SK-N-SH treated with all-trans-retinoic acid at 6 μM for 48 hours (cell line): ENCODE measurements around the gene SORCS2.

Source experiments
- CSDC2 ChIP-seq: fragments of 250-450 bp; sonication (Bioruptor Pico); IDR thresholded peaks from 2 replicates; pipeline ENCODE4 v1.5.0; 2020; ENCODE audit warnings: mild to moderate bottlenecking, moderate library complexity
- GLIS3 ChIP-seq: fragments of 250-450 bp; sonication (Bioruptor Pico); IDR thresholded peaks from 2 replicates; pipeline ENCODE4 v1.5.0; 2020; ENCODE audit warnings: mild to moderate bottlenecking, moderate library complexity
- OSR1 ChIP-seq: fragments of 250-450 bp; sonication (Bioruptor Pico); IDR thresholded peaks from 2 replicates; pipeline ENCODE4 v1.8.0; 2022; ENCODE audit warnings: moderate library complexity, mild to moderate bottlenecking, inconsistent platforms
- TOX ChIP-seq: fragments of 250-450 bp; sonication (Bioruptor Pico); IDR thresholded peaks from 2 replicates; pipeline ENCODE4 v1.8.0; 2021; ENCODE audit warnings: mild to moderate bottlenecking, moderate library complexity, borderline replicate concordance
- ZNF70 ChIP-seq: fragments of 450-650 bp; formaldehyde crosslinking; IDR thresholded peaks from 2 replicates; pipeline ENCODE4 v1.5.0; 2020; ENCODE audit warnings: mild to moderate bottlenecking, moderate library complexity
- TF ChIP-seq, protein P1 (sequence below): fragments of 250-450 bp; sonication (Bioruptor Pico); IDR thresholded peaks from 2 replicates; pipeline ENCODE4 v1.8.0; 2021; ENCODE audit warnings: low read depth, mild to moderate bottlenecking, moderate library complexity, borderline replicate concordance

DNA sequence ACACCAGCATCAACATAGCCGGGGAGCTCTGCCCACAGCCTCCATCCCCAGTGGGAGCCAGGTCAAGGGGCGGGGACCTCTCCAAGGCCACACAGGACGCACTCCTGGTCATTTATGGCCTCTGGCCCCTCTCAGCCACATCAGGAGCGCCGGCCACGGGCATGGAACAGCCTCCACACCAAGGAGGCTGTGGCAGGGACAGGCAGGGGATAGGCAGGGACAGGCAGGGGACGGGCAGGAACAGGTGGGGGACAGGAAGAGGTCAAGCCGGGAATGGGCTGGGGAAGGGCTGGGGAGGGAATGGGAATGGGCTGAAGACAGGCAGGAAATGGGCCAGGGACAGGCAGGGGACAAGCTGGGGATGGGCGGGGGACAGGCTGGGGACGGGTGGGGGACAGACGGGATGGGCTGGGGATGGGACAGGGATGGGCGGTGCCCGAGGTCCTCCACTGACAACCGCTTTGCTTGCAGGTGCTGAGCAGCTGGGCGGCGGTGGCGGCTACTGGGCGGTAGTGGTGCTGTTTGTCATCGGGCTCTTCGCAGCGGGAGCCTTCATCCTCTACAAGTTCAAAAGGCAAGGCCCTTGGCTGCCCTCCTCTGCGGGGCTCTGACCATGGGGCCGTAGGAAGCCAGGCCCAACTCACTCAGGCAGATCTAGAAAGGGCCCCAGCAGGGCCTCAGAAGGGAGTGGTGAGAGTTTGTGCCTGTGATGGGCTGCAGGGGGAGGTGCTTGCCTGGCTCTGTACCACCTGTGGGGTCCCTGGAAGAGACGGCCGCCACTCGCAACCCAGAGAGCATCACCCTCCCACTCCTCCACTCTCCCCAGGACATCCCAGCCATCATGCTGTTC is 541.7 kb downstream of the SORCS2 start:
- TF ChIP-seq TOX (CRISPR knock-in tag) (no peak), OSR1 (CRISPR knock-in tag) (no peak), CSDC2 (CRISPR knock-in tag) (no peak), ZNF70 (CRISPR knock-in tag) (no peak), GLIS3 (CRISPR knock-in tag) (no peak)
- TF ChIP-seq, protein P1, sequence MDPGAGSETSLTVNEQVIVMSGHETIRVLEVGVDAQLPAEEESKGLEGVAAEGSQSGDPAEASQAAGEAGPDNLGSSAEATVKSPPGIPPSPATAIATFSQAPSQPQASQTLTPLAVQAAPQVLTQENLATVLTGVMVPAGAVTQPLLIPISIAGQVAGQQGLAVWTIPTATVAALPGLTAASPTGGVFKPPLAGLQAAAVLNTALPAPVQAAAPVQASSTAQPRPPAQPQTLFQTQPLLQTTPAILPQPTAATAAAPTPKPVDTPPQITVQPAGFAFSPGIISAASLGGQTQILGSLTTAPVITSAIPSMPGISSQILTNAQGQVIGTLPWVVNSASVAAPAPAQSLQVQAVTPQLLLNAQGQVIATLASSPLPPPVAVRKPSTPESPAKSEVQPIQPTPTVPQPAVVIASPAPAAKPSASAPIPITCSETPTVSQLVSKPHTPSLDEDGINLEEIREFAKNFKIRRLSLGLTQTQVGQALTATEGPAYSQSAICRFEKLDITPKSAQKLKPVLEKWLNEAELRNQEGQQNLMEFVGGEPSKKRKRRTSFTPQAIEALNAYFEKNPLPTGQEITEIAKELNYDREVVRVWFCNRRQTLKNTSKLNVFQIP, result no peak
